Stimulated activated CD4-positive, alpha-beta T cell treated with anti-CD3 and anti-CD28 coated beads, Interleukin-1b, Interleukin-23, amount 100 ng/mL, for 24 hours (primary cell): ENCODE data around the gene OTUD3.
"Not testable (repeated sequence)": the region's sequence is repeated elsewhere in the genome, so short reads cannot be mapped to it uniquely, and the experiment has no call there.

ENCODE experiments used
- DNase-seq, 4 experiments: peaks; one replicate each; pipeline ENCODE4 v3.0.0-alpha.2; 2020; ENCODE audit warnings: low read depth in 4 of 4, low spot score in 1 of 4

OTUD3 gene

GRCh38 chr1:19866758-19867157 is 15.4 kb upstream of the OTUD3 start:
- no peak for DNase-seq

GRCh38 chr1:19868575-19868974 is 13.6 kb upstream of the OTUD3 start:
- DNase-seq, result not testable (repeated sequence)

DNA sequence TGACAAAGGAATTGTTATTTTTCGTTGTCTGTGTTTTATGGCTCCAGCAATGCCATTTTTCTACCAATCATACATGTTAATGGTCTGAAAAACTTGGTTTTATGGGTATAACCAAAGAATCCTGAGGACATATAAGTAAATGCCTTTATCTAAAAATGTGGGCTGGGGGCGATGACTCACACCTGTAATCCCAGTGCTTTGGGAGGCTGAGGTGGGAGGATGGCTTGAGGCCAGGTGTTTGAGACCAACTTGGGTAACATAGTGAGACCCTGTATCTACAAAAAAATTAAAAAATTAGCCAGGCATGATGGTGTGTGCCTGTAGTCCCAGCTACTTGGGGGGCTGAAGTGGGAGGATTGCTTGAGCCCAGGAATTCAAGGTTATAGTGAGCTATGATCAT is 12.7 kb upstream of the OTUD3 start:
- DNase-seq, result not testable (repeated sequence)

GRCh38 chr1:19869929-19870328 is 12.3 kb upstream of the OTUD3 start:
- DNase-seq, result no peak

- DNase-seq, result no peak
These were observed 10.0 kb upstream of the OTUD3 start for GRCh38 chr1:19872190-19872589.

GRCh38 chr1:19877181-19877750 is 4.9 kb upstream of the OTUD3 start:
- no peak for DNase-seq

DNA sequence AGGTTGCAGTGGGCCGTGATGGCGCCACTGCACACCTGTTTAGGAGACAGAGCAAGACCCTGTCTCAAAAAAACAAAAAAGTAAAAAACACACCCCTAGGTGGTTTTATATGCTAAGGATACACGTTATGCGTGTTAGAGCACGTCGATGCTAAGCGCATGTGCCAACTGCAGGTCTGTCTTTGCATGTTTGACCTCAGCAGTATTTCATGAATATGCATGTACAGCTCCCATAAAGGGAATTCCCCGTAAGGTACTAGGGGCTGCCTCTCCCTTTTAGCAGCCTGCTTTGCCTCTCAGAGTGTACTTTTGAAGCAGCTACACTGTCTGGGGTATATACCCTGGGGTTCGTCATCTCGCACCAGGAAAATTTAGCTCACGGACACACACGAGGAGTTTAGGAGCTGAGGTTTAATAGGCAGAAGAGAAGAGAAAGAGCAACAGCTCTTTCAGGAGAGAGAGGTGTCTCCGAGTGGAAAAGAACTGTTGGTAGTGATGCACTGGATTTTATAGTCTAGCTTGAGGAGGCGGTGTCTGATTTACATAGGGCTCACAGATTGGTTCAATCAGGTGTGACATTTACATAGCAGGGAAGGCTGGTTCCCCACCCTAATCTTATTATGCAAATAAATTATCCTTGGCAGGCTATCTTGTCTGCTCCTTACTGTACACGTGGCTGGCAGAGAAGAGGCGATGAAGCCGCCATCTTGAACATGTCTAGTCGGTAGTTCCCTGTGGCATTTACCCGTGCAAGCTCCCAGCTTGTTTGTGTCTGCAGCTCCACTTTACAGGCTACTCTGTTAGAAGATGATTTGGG is 4.2 kb upstream of the OTUD3 start:
- no peak for DNase-seq

GRCh38 chr1:19878637-19878985 is 3.6 kb upstream of the OTUD3 start:
- no peak for DNase-seq

GRCh38 chr1:19879227-19879626 is 3.0 kb upstream of the OTUD3 start:
- no peak for DNase-seq

- DNase-seq, result no peak
These were observed 2.5 kb upstream of the OTUD3 start for GRCh38 chr1:19879661-19880060.

DNA sequence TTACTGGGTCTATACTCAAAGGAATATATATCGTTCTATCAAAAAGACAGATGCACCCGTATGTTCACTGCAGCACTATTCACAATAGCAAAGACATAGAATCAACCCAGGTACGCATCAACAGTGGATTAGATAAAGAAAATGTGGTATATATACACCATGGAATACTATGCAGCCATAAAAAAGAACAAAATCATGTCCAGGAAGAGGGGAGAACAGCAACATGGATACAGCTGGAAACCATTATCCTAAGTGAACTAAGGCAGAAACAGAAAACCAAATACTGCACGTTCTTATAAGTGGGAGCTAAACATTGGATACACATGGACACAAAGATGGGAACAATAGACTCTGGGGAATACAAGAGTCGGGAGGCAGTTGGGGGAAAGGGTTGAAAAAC is 1.4 kb upstream of the OTUD3 start:
- DNase-seq, result not testable (repeated sequence)

- DNase-seq, result no peak
These were observed 2.1 kb downstream of the OTUD3 start for GRCh38 chr1:19884312-19884711.

- DNase-seq, result no peak
These were observed 3.6 kb downstream of the OTUD3 start for GRCh38 chr1:19885821-19886220.

- DNase-seq, result no peak
These were observed 5.9 kb downstream of the OTUD3 start for GRCh38 chr1:19888112-19888511.

DNA sequence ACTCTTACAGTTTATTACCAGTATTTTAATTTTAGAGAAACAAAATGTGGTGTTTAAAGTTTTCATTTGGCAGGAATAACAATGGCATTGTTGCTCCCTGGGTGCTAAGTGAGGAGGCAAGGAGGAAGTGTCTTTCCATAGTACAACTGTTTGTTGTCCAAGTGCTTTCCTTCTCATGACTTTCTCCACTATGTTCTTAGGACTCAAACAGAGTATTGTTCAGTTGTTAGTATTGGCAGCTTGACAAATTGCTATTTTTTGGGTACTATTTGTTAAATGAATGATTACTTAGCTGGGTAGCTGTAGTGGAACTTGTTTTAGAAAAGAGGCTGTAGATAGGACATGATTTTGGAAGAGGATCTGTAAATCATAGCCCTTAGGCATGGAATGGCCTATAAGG is 7.5 kb downstream of the OTUD3 start:
- no peak for DNase-seq

DNA sequence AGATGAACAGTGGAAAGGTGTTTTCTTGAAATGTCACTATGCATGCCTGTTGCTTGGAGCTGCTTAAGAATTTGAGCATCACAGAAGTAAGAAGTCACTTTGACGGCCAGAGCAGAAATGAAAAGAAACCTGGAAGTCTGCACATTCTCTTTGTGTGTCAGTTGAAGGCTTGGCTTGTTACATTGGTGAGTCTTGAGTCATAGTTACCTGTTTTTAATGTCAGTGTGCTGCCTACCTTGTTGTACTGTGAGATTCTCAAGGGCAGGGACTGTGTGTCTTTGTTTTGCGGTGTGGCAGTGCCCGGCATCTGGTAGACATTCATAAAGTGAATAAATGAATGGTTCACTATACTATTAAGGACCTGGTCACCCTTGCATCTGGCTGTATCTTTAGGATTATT is 9.9 kb downstream of the OTUD3 start:
- DNase-seq, result no peak

DNA sequence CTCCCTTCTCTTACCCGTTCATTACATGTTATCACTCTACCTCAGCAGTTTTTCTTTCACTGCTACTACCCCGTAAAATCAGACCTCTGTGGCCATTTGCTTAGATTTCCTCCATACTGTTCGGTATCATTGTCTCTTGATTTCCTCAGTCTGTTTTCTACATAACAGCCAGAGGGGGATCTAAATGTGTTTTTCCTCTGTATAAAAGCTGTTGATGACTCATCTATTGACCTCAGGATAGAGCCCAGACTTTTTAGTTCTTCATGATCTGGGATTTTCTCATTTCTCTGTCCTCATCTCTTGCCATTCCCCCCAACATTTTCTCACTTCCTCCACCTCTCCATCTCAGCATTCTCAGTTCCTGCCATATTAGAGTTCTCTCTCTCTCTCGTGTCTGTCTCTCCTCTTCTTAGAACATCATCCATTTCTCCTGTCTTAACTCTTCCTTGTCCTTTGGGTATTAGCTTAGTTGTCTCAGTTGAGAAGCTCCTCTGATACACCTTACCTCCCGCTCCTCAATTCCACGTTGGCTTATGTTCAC is 10.5 kb downstream of the OTUD3 start:
- no peak for DNase-seq

GRCh38 chr1:19893687-19894086 is 11.5 kb downstream of the OTUD3 start:
- no peak for DNase-seq

DNA sequence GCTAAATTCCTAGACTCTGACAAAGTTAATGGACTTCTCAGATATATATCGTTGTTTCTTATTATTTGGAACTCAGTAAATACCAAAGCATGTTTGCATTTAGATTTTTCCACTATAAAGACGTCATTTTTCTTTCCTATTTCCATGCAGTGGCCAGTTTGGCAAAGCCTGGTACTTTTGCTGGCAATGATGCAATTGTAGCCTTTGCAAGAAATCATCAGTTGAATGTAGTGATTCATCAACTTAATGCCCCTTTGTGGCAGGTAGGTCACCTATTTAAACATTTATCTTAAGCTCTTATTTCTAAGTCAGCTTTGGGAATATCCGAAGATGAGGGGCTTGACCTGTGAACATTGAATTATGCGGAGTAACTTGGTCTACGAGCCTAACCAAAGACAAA is 12.0 kb downstream of the OTUD3 start:
- DNase-seq, result no peak

- DNase-seq, result no peak
These were observed 19.5 kb downstream of the OTUD3 start for GRCh38 chr1:19901653-19902052.

- no peak for DNase-seq
These were observed 21.4 kb downstream of the OTUD3 start for GRCh38 chr1:19903621-19904020.

GRCh38 chr1:19907456-19907855 is 25.3 kb downstream of the OTUD3 start:
- DNase-seq, result no peak

DNA sequence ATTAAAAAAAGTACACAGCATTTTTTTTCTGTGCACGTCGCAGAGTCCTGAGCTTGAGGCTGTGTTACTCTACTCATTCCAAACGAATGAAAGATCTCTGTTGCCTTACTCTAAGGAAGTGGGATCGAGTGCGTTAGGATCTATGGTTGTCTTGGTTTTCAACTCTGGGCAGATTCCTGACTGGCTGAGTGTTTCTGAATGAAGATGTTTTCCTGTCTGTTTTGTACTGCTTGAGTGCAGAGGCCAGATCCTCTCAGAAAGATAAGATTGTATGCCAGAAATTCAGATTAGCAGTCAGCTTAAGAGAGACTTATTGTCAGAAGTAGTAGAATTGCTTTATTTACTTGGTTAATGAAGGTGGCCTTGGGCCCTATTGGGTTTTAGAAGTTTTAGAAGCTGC is 27.2 kb downstream of the OTUD3 start:
- no peak for DNase-seq
